ENCODE measurements around the gene TPCN2. TPM values are rescaled to one million over a fixed set of nuclear protein-coding genes. Genes with fewer than 3 reads are reported as not detected.
A peak's percentile ranks its signal among the peaks of the same experiment; 100 is the strongest.

TPCN2 gene
- total and polyA plus RNA-seq, 9 of the 15 experiments (the other 6 are each of a cell fraction or from before 2014, with no cell fraction given), result 0.66 to 10.2 (median 4.6) TPM

DNA sequence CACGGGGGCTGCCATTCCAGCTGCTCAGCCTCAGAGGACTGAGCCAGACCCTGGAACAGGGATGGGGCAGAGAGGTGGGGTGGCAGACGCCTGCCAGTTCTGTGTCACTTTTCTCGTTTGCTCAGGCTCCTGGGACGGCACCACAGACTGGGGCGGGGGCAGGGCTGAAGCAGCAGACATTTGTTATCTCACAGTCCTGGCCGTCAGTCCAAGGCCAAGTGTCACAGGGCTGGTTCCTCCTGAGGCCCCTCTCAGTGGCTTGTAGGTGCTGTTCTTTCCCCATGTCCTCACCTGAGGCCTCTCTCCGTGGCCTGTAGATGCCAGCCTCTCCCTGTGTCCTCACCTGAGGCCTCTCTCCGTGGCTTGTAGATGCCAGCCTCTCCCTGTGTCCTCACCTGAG, 24.7 kb downstream of the TPCN2 start:
- ChIA-PET CTCF (ENCODE audit: low intra/inter-chr PET ratio) (no interaction called here), POLR2A (interaction anchor here (1.0 to 1.2 kb wide), 2 partner anchors 18 to 371 kb away, joined by 3 read pairs; no protein-coding TSS in a partner anchor)
- in situ Hi-C loops (cut with MboI), result no loop called here
- no peak overlapping the region for H3K4me3 ChIP-seq
- H3K9me3 ChIP-seq (replicated peaks; ENCODE audit: control insufficient read depth, insufficient read depth, low read depth, low read length), result no peaks in the 10 kb centered on the region
- peaks cover 28 to 56% of the 10 kb centered on the region in 2 experiments; a peak in 4 of 5 replicates for H3K4me1 ChIP-seq (replicated peaks in 1 of 2; ENCODE audit: control insufficient read depth in 2 of 2, insufficient read depth in 2 of 2, low read length in 2 of 2)
- H3K27me3 ChIP-seq (ENCODE audit: control insufficient read depth in 2 of 2, insufficient read depth in 2 of 2, low read length in 2 of 2), result no peaks in the 10 kb centered on the region
- BruUV-seq (replicated peaks), result no TSS peak
- peak overlapping the region in 1 of 2 experiments; percentile 70; a peak in 2 of 4 replicates for H3K9ac ChIP-seq (ENCODE audit: insufficient read depth in 1 of 2, low read depth in 2 of 2, low read length in 2 of 2)
- H4K20me1 ChIP-seq (replicated peaks; ENCODE audit: control insufficient read depth, insufficient read depth, low read length), result peaks cover 35% of the 10 kb centered on the region
- FAIRE-seq (peak; percentile 88), DNase-seq (ENCODE audit: extremely low read depth in 1 of 4, low spot score in 3 of 4) (peak in 2 of 4 experiments; percentile 50 to 69), ATAC-seq (peak; percentile 91)
- no peaks in the 10 kb centered on the region for H3K79me2 ChIP-seq (ENCODE audit: control insufficient read depth, insufficient read depth, low read length)
- WGBS (ENCODE audit: insufficient coverage, low coverage, missing lambda C conversion rate), result 14% methylated on average over 8 of the region's 8 CpGs
- H2AFZ ChIP-seq (ENCODE audit: low read depth, low read length), result no peak overlapping the region
- no peak overlapping the region for H3K27ac ChIP-seq (ENCODE audit: extremely low read depth, low read depth, low read length)
- no peak overlapping the region; the same call in 1 of the 2 replicates for H3K4me2 ChIP-seq (ENCODE audit: insufficient read depth, low read length)
- intact Hi-C loops (cut with micrococcal nuclease), result no loop called here
- H3K9me1 ChIP-seq (ENCODE audit: control insufficient read depth, insufficient read depth, low read length), result peaks cover 3% of the 10 kb centered on the region
- peak; percentile 36 for TF ChIP-seq MEIS2 (IDR thresholded peaks at IDR 0.05; ENCODE audit: partially characterized antibody)
- TF ChIP-seq NFIC (IDR thresholded peaks at IDR 0.05), result no peak
- 0 out of 2 replicates have a peak, but pooled peaks have one; percentile 31 for TF ChIP-seq SMAD4 (CRISPR knock-in tag; conservative IDR thresholded peaks at IDR 0.05)
- no peak for TF ChIP-seq CREBBP (IDR thresholded peaks at IDR 0.05; ENCODE audit: low read depth, low read length)
- peak; percentile 53 for TF ChIP-seq CBFA2T3 (IDR thresholded peaks at IDR 0.05)
- TF ChIP-seq, protein P1, sequence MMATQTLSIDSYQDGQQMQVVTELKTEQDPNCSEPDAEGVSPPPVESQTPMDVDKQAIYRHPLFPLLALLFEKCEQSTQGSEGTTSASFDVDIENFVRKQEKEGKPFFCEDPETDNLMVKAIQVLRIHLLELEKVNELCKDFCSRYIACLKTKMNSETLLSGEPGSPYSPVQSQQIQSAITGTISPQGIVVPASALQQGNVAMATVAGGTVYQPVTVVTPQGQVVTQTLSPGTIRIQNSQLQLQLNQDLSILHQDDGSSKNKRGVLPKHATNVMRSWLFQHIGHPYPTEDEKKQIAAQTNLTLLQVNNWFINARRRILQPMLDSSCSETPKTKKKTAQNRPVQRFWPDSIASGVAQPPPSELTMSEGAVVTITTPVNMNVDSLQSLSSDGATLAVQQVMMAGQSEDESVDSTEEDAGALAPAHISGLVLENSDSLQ (IDR thresholded peaks at IDR 0.05), result peak; percentile 60
- no peak for TF ChIP-seq U2AF1 (optimal IDR thresholded peaks at IDR 0.05; ENCODE audit: low read depth, low read length)
- TF ChIP-seq TCF3 (CRISPR knock-in tag; IDR thresholded peaks at IDR 0.05), result peak; percentile 47
- TF ChIP-seq ETS2 (tag; IDR thresholded peaks at IDR 0.05; ENCODE audit: borderline replicate concordance, poor library complexity, severe bottlenecking), result no peak
- 0 out of 2 replicates have a peak, but pooled peaks have one; percentile 14 for TF ChIP-seq ARID1B (IDR thresholded peaks at IDR 0.05)
- peak; percentile 34; the same call in 1 of the 2 replicates for TF ChIP-seq ZNF263 (CRISPR knock-in tag; IDR thresholded peaks at IDR 0.05; ENCODE audit: borderline replicate concordance)
- TF ChIP-seq ZNF121 (CRISPR knock-in tag; conservative IDR thresholded peaks at IDR 0.05), result peak; percentile 16; the same call in 1 of the 2 replicates
- 0 out of 2 replicates have a peak, but pooled peaks have one; percentile 8 for TF ChIP-seq CBFA2T2 (conservative IDR thresholded peaks at IDR 0.05)
- TF ChIP-seq, protein P2, sequence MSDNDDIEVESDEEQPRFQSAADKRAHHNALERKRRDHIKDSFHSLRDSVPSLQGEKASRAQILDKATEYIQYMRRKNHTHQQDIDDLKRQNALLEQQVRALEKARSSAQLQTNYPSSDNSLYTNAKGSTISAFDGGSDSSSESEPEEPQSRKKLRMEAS (CRISPR knock-in tag; IDR thresholded peaks at IDR 0.05), result 0 out of 2 replicates have a peak, but pooled peaks have one; percentile 21
- peaks cover 2% of the 10 kb centered on the region; the same call in 1 of the 3 replicates for H3K36me3 ChIP-seq (ENCODE audit: control insufficient read depth, insufficient read depth, low read length)

Data from K562 (cell line).